CD4-positive, alpha-beta T cell (primary cell): ENCODE data around the gene PLEKHA7. TPM values are rescaled to one million over a fixed set of nuclear protein-coding genes. Genes with fewer than 3 reads are reported as not detected.
"Not testable (repeated sequence)": the region's sequence is repeated elsewhere in the genome, so short reads cannot be mapped to it uniquely, and the experiment has no call there.

ENCODE experiments used
- ATAC-seq: fragments of 200-7000 bp; cut with Tn5 transposase; one replicate; pipeline ENCODE4 v1.10.0; 2022; ENCODE audit warnings: mild to moderate bottlenecking; ENCODE audit not compliant: poor library complexity
- CTCF ChIA-PET: fragments of 350-600 bp; sonication (Branson Sonifier 250); formaldehyde crosslinking; loops from one replicate; lab custom pipeline; 2021; ENCODE audit warnings: antibody characterized with exemption, inconsistent platforms; lab: Charles Lee
- POLR2A ChIA-PET: fragments of 350-600 bp; sonication (Branson Sonifier 250); formaldehyde crosslinking; loops from one replicate; lab custom pipeline; 2021; ENCODE audit warnings: antibody characterized with exemption, inconsistent platforms; lab: Charles Lee
- DNase-seq, 14 experiments: peaks; one replicate each; pipeline ENCODE4 v3.0.0-alpha.2; 2013 to 2020; ENCODE audit warnings: mixed read lengths in 2 of 14
- H3K27ac ChIP-seq, 2 donors: one replicate each; pipeline versions ENCODE4 v1.5.1 to v1.7.0; 2013; ENCODE audit warnings: low read length in 2 of 2, low read depth in 1 of 2, mild to moderate bottlenecking in 1 of 2
- H3K27me3 ChIP-seq, 2 experiments: 1 replicate in 1 of 2; 2 replicates in 1 of 2; pipeline versions ENCODE4 v1.6.1 to v1.7.0; 2013; ENCODE audit warnings: low read length in 2 of 2, control low read depth in 1 of 2, mild to moderate bottlenecking in 1 of 2, moderate library complexity in 1 of 2; ENCODE audit not compliant: insufficient read depth in 2 of 2, control insufficient read depth in 1 of 2
- H3K36me3 ChIP-seq: one replicate; pipeline ENCODE4 v1.6.1; 2013; ENCODE audit warnings: low read length, control low read depth; ENCODE audit not compliant: insufficient read depth
- H3K4me1 ChIP-seq: one replicate; pipeline ENCODE4 v1.6.1; 2013; ENCODE audit warnings: low read length, control low read depth; ENCODE audit not compliant: insufficient read depth
- H3K4me3 ChIP-seq: one replicate; pipeline ENCODE4 v1.5.1; 2013; ENCODE audit warnings: mild to moderate bottlenecking, low read length, moderate library complexity
- H3K9me3 ChIP-seq, 2 experiments: 1 replicate in 1 of 2; 2 replicates in 1 of 2; pipeline versions ENCODE4 v1.6.1 to v1.7.0; 2013; ENCODE audit warnings: low read length in 2 of 2, mild to moderate bottlenecking in 2 of 2, control low read depth in 1 of 2, moderate library complexity in 1 of 2; ENCODE audit not compliant: control insufficient read depth in 1 of 2, insufficient read depth in 1 of 2
- H3K27ac Mint-ChIP-seq: one replicate; pipeline ENCODE4 v1.8.0; 2020; ENCODE audit warnings: mixed read lengths
- H3K27me3 Mint-ChIP-seq: one replicate; pipeline ENCODE4 v1.8.0; 2021; ENCODE audit warnings: mixed read lengths
- H3K36me3 Mint-ChIP-seq: one replicate; pipeline ENCODE4 v1.8.0; 2021; ENCODE audit warnings: low read depth, mixed read lengths
- H3K4me1 Mint-ChIP-seq: one replicate; pipeline ENCODE4 v1.8.0; 2021; ENCODE audit warnings: low read depth, mixed read lengths
- H3K4me3 Mint-ChIP-seq: one replicate; pipeline ENCODE4 v1.8.0; 2020; ENCODE audit warnings: mild to moderate bottlenecking, mixed read lengths
- H3K9me3 Mint-ChIP-seq: one replicate; pipeline ENCODE4 v1.8.0; 2020; ENCODE audit warnings: mixed read lengths
- intact Hi-C, 2 experiments: fragments of 100-400 bp; cut with DNase I in 1 of 2; cut with micrococcal nuclease in 1 of 2; formaldehyde crosslinking; loops; one replicate each; pipeline versions ENCODE4 v1.15.1 to v1.9.0; 2023 to 2025; cut with DNase I, micrococcal nuclease
- total RNA-seq, 174 experiments: library from RNA in 2 of 174; stranded (reverse) in 2 of 174; gene quantifications; one replicate each; pipeline ENCODE4 v1.2.3 and lab custom pipeline; 2021 to 2026
- TF ChIP-seq, protein P1 (sequence below): fragments of 200-600 bp; IDR thresholded peaks from one replicate; pipeline ENCODE4 v1.8.0; 2022; ENCODE audit warnings: antibody characterized with exemption, mild to moderate bottlenecking

The PLEKHA7 gene
- total RNA-seq, 2 experiments from 2014 or later: 4.5 to 4.8 TPM

- Mint-ChIP-seq H3K4me3 (no peak overlapping the region), H3K27me3 (no peaks in the 10 kb centered on the region), H3K4me1 (no peaks in the 10 kb centered on the region), H3K9me3 (peaks cover 10% of the 10 kb centered on the region), H3K36me3 (peaks cover 12% of the 10 kb centered on the region), H3K27ac (no peak overlapping the region)
- Histone ChIP-seq H3K36me3 (no peaks in the 10 kb centered on the region), H3K27me3 (no peaks in the 10 kb centered on the region), H3K4me1 (no peaks in the 10 kb centered on the region), H3K4me3 (no peak overlapping the region), H3K27ac (no peak overlapping the region), H3K9me3 (peaks cover 0 to 11% of the 10 kb centered on the region in 2 experiments)
- DNase-seq (no peak), ATAC-seq (no peak)
- ChIA-PET CTCF (no interaction called here), POLR2A (no interaction called here)
- TF ChIP-seq, protein P1, sequence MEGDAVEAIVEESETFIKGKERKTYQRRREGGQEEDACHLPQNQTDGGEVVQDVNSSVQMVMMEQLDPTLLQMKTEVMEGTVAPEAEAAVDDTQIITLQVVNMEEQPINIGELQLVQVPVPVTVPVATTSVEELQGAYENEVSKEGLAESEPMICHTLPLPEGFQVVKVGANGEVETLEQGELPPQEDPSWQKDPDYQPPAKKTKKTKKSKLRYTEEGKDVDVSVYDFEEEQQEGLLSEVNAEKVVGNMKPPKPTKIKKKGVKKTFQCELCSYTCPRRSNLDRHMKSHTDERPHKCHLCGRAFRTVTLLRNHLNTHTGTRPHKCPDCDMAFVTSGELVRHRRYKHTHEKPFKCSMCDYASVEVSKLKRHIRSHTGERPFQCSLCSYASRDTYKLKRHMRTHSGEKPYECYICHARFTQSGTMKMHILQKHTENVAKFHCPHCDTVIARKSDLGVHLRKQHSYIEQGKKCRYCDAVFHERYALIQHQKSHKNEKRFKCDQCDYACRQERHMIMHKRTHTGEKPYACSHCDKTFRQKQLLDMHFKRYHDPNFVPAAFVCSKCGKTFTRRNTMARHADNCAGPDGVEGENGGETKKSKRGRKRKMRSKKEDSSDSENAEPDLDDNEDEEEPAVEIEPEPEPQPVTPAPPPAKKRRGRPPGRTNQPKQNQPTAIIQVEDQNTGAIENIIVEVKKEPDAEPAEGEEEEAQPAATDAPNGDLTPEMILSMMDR: no peak
- intact Hi-C loops: no loop called here
These were observed 124.3 kb downstream of the PLEKHA7 start for GRCh38 chr11:16889905-16890304.

DNA sequence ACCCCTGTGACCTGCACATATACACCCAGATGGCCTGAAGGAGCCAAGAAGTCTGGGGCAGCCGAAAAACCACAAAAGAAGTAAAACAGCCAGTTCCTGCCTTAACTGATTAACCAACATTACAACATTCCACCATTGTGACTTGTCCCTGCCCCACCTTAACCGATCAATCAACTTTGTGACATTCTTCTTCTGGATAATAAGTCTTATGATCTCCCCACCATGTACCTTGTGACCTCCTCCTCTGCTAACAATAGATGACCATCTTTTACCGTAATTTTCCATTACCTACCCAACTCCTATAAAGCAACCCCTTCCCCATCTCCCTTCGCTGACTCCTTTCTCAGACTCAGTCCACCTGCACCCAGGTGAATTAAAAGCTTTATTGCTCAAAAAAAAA is 125.2 kb downstream of the PLEKHA7 start:
- H3K4me1 Mint-ChIP-seq, H3K4me3 ChIP-seq, ATAC-seq, H3K9me3 Mint-ChIP-seq, POLR2A ChIA-PET, H3K27me3 ChIP-seq, H3K4me1 ChIP-seq, H3K27me3 Mint-ChIP-seq, intact Hi-C loops, H3K4me3 Mint-ChIP-seq, H3K36me3 ChIP-seq, H3K27ac ChIP-seq, DNase-seq, H3K27ac Mint-ChIP-seq, CTCF ChIA-PET: not testable (repeated sequence)
- H3K9me3 ChIP-seq: peaks cover 0 to 11% of the 10 kb centered on the region in 2 experiments
- peaks cover 12% of the 10 kb centered on the region for H3K36me3 Mint-ChIP-seq

DNA sequence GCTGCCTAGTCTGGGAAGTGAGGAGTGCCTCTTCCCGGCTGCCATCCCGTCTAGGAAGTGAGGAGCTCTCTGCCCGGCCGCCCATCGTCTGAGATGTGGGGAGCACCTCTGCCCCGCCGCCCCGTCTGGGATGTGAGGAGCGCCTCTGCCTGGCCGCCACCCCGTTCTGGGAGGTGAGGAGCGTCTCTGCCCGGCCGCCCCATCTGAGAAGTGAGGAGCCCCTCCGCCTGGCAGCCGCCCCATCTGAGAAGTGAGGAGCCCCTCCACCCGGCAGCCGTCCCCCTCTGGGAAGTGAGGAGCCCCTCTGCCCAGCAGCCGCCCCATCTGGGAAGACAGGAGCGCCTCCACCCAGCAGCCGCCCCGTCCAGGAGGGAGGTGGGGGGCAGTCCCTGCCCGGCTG is 126.3 kb downstream of the PLEKHA7 start:
- H3K27me3 Mint-ChIP-seq, H3K4me1 Mint-ChIP-seq: not testable (repeated sequence)

DNA sequence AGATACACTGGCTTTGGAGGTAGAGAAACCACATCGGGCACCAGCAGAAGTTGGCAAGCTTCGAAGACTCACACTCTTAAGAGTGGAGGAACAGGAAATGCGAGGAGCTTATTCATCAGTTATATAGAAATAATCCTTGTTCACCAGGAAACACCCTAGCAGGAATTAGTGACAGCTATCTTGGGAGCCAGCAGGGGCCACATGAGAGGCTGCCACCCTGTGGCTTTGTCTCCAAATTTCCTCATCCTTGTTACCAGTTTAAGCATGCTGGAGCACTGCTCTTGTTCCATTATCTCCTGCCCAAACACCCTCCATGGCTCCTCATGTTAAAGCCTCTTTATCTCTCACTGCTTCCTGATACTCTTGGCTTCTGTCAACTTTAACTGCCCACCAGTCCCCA is 131.0 kb downstream of the PLEKHA7 start:
- Histone ChIP-seq H3K4me3 (no peak overlapping the region), H3K4me1 (no peaks in the 10 kb centered on the region), H3K27me3 (no peaks in the 10 kb centered on the region), H3K27ac (no peak overlapping the region), H3K9me3 (no peaks in the 10 kb centered on the region), H3K36me3 (no peaks in the 10 kb centered on the region)
- Mint-ChIP-seq H3K27me3 (no peaks in the 10 kb centered on the region), H3K36me3 (no peaks in the 10 kb centered on the region), H3K4me3 (no peak overlapping the region), H3K9me3 (no peaks in the 10 kb centered on the region), H3K4me1 (no peaks in the 10 kb centered on the region), H3K27ac (no peak overlapping the region)
- DNase-seq (no peak), ATAC-seq (no peak)
- TF ChIP-seq, protein P1: no peak
- ChIA-PET CTCF (no interaction called here), POLR2A (no interaction called here)
- intact Hi-C loops: no loop called here

More for the DNA sequence above, 126.3 kb downstream of the PLEKHA7 start:
- H3K9me3 Mint-ChIP-seq, POLR2A ChIA-PET, H3K4me1 ChIP-seq, DNase-seq, H3K4me3 ChIP-seq, H3K36me3 ChIP-seq, H3K27ac Mint-ChIP-seq, CTCF ChIA-PET, intact Hi-C loops, ATAC-seq, H3K27ac ChIP-seq, H3K27me3 ChIP-seq, H3K4me3 Mint-ChIP-seq: not testable (repeated sequence)
- H3K9me3 ChIP-seq: peaks cover 0 to 11% of the 10 kb centered on the region in 2 experiments
- H3K36me3 Mint-ChIP-seq: peaks cover 12% of the 10 kb centered on the region
